DND-41 (cell line): ENCODE data around the gene SPAG7.
"Not testable (repeated sequence)": the region's sequence is repeated elsewhere in the genome, so short reads cannot be mapped to it uniquely, and the experiment has no call there.

ENCODE experiments used
- ATAC-seq: fragments of 200-7000 bp; cut with Tn5 transposase; 3 replicates; pipeline ENCODE4 v1.9.1; 2021; ENCODE audit warnings: low read depth; ENCODE audit not compliant: insufficient read depth
- DNase-seq: peaks from one replicate; pipeline ENCODE4 v3.0.0-alpha.2; 2020
- H2AFZ ChIP-seq: 2 replicates; pipeline ENCODE4 v1.6.0; 2012; ENCODE audit warnings: low read depth, low read length
- H3K27ac ChIP-seq: 2 replicates; pipeline ENCODE4 v1.5.1; 2012; ENCODE audit warnings: low read length, inconsistent platforms
- H3K27me3 ChIP-seq: fragments of 200-600 bp; sonication (generic); 2 replicates; pipeline ENCODE4 v1.6.0; 2012; ENCODE audit warnings: low read length, mild to moderate bottlenecking, inconsistent platforms; ENCODE audit not compliant: insufficient read depth, poor library complexity
- H3K36me3 ChIP-seq: 2 replicates; pipeline ENCODE4 v1.5.1; 2012; ENCODE audit warnings: low read length, inconsistent platforms; ENCODE audit not compliant: insufficient read depth
- H3K4me1 ChIP-seq: 2 replicates; pipeline ENCODE4 v1.5.1; 2012; ENCODE audit warnings: mild to moderate bottlenecking, low read length; ENCODE audit not compliant: insufficient read depth
- H3K4me2 ChIP-seq: 2 replicates; pipeline ENCODE4 v1.6.0; 2012; ENCODE audit warnings: mild to moderate bottlenecking, moderate library complexity, low read length, inconsistent platforms; ENCODE audit not compliant: insufficient read depth
- H3K4me3 ChIP-seq, 2 experiments: fragments of 200-600 bp in 1 of 2; shearing (Covaris generic) in 1 of 2; 2 replicates each; pipeline ENCODE4 v1.5.1; 2012 to 2016; ENCODE audit warnings: inconsistent platforms in 2 of 2, low read length in 2 of 2, mild to moderate bottlenecking in 2 of 2, low read depth in 1 of 2, moderate library complexity in 1 of 2
- H3K79me2 ChIP-seq: 2 replicates; pipeline ENCODE4 v1.6.0; 2012; ENCODE audit warnings: low read length, inconsistent platforms; ENCODE audit not compliant: insufficient read depth
- H3K9ac ChIP-seq: 2 replicates; pipeline ENCODE4 v1.6.0; 2012; ENCODE audit warnings: low read depth, mild to moderate bottlenecking, inconsistent platforms, low read length, moderate library complexity
- H3K9me3 ChIP-seq: 2 replicates; pipeline ENCODE4 v1.5.1; 2012; ENCODE audit warnings: low read length, moderate library complexity, mild to moderate bottlenecking, inconsistent platforms; ENCODE audit not compliant: insufficient read depth, severe bottlenecking
- H4K20me1 ChIP-seq: 2 replicates; pipeline ENCODE4 v1.6.0; 2012; ENCODE audit warnings: low read length; ENCODE audit not compliant: insufficient read depth
- EZH2 ChIP-seq: IDR thresholded peaks from 3 replicates; pipeline ENCODE4 v1.6.1; 2012; ENCODE audit warnings: borderline replicate concordance, low read depth, mild to moderate bottlenecking, moderate library complexity, low read length, inconsistent platforms; ENCODE audit not compliant: severe bottlenecking
- TF ChIP-seq, protein P1 (sequence below): IDR thresholded peaks from 2 replicates; pipeline ENCODE4 v1.5.1; 2012; ENCODE audit warnings: borderline replicate concordance, low read length, moderate library complexity, mild to moderate bottlenecking; ENCODE audit not compliant: poor library complexity, severe bottlenecking; ENCODE audit errors: extremely low read depth

SPAG7 gene

DNA sequence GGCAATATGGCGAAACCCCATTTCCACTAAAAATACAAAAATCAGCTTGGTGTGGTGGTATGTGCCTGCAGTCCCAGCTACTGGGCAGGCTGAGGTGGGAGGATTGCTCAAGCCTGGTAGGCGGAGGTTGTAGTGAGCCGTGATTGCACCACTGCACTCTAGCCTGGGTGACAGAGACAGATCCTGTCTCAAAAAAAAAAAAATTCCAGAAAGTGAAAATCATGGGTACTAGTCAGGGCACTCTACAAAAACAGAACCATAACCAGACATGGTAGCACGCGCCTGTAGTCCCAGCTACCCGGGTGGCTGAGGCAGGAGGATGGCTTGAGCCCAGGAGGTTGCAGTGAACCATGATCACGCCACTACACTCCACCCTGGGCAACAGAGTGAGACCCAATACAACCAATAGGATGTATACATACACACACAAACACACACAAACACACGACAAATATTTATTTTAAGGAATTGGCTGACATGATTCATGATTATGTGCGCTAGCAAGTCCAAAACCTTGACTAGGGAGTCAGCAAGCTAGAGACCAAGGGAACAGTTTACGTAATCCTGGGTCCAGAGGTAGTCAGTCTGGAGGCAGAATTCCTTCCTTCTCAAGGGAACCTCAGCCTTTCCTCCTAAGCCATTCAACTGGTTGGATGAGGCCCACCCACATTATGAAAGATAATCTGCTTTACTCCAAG lies 47.1 kb downstream of the SPAG7 start:
- Histone ChIP-seq H2AFZ (no peak overlapping the region), H3K36me3 (no peaks in the 10 kb centered on the region), H3K4me1 (no peaks in the 10 kb centered on the region), H3K9me3 (no peaks in the 10 kb centered on the region), H4K20me1 (no peaks in the 10 kb centered on the region), H3K9ac (no peak overlapping the region), H3K4me3 (no peak overlapping the region), H3K27ac (no peak overlapping the region), H3K79me2 (no peaks in the 10 kb centered on the region), H3K4me2 (no peak overlapping the region), H3K27me3 (no peaks in the 10 kb centered on the region)
- no peak for TF ChIP-seq EZH2
- TF ChIP-seq, protein P1, sequence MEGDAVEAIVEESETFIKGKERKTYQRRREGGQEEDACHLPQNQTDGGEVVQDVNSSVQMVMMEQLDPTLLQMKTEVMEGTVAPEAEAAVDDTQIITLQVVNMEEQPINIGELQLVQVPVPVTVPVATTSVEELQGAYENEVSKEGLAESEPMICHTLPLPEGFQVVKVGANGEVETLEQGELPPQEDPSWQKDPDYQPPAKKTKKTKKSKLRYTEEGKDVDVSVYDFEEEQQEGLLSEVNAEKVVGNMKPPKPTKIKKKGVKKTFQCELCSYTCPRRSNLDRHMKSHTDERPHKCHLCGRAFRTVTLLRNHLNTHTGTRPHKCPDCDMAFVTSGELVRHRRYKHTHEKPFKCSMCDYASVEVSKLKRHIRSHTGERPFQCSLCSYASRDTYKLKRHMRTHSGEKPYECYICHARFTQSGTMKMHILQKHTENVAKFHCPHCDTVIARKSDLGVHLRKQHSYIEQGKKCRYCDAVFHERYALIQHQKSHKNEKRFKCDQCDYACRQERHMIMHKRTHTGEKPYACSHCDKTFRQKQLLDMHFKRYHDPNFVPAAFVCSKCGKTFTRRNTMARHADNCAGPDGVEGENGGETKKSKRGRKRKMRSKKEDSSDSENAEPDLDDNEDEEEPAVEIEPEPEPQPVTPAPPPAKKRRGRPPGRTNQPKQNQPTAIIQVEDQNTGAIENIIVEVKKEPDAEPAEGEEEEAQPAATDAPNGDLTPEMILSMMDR = no peak
- ATAC-seq (no peak; the same call in 2 of the 3 replicates), DNase-seq (no peak)

DNA sequence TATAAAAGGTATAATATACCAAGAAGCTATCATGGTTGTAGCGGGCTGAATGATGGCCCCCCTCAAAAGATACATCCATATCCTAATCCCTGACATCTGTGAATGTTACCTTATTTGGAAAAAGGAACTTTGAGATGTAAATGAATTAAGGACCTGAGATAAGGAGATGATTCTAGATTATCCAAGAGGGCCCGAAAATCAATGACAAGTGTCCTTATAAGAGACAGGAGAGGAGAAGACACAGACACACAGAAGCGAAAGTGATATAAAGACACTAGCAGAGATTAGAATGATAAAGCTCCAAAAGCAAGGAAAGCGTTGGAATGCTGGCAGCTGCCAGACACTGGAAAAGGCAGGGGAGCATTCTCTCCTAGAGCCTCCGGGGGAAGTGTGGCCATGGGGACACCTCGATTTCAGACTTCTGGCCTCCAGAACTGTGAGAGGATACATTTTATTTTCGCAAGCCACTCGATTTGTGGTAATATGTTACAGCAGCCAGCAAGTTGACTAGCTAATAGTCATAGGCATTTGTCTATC lies 48.0 kb downstream of the SPAG7 start:
- DNase-seq (no peak), ATAC-seq (no peak)
- no peaks in the 10 kb centered on the region for H3K9me3 ChIP-seq
- no peak overlapping the region for H2AFZ ChIP-seq
- no peak for TF ChIP-seq EZH2
- TF ChIP-seq, protein P1 = no peak
- H3K9ac ChIP-seq = no peak overlapping the region
- no peaks in the 10 kb centered on the region for H3K79me2 ChIP-seq
- H3K36me3 ChIP-seq = no peaks in the 10 kb centered on the region
- no peak overlapping the region for H3K4me2 ChIP-seq
- no peak overlapping the region for H3K27ac ChIP-seq
- H3K4me3 ChIP-seq = no peak overlapping the region
- no peaks in the 10 kb centered on the region for H3K4me1 ChIP-seq
- H3K27me3 ChIP-seq = no peaks in the 10 kb centered on the region
- H4K20me1 ChIP-seq = no peaks in the 10 kb centered on the region

DNA sequence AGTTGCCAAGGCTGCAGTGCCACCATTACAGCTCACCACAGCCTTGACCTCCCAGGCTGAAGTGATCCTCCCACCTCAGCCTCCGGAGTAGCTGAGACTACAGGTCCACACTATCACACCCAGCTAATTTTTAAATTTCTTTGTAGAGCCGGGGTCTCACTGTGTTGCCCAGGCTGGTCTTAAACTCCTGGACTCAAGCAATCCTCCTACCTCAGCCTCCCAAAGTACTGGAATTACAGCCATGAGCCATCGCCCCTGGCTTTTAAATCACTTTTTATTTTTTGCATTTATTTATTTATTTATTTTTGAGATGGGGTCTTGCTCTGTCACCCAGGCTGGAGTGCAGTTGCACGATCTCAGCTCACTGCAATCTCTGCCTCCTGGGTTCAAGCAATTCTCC lies 53.1 kb downstream of the SPAG7 start:
- H3K9me3 ChIP-seq, H3K36me3 ChIP-seq, H3K9ac ChIP-seq, H3K4me3 ChIP-seq, H3K27ac ChIP-seq, H3K4me2 ChIP-seq, H3K27me3 ChIP-seq, ATAC-seq, DNase-seq, H2AFZ ChIP-seq, H3K79me2 ChIP-seq, H4K20me1 ChIP-seq, H3K4me1 ChIP-seq: not testable (repeated sequence)

DNA sequence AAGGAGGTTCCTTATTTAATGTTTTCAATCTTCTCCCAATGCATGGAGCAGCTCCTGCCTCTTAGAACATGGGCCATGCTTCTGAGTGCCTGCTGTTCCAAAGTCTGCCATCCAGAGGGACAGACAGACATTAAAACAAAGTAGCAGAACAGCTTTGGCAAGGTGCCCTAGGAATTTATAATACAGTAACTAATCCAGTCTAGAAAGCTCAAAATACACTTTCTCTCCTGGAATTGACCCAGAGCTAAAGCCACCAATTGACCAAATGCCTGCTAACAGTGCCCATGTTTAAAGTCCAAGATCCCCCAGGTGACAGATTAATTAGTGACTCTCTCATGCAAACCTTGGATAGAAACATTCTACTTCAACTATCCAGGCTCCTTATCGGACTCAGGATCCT lies 53.6 kb downstream of the SPAG7 start:
- Histone ChIP-seq H3K36me3 (no peaks in the 10 kb centered on the region), H2AFZ (no peak overlapping the region), H3K4me3 (no peak overlapping the region), H3K79me2 (no peaks in the 10 kb centered on the region), H3K4me1 (no peaks in the 10 kb centered on the region), H3K9ac (no peak overlapping the region), H3K27me3 (no peaks in the 10 kb centered on the region), H3K4me2 (no peak overlapping the region), H3K9me3 (no peaks in the 10 kb centered on the region), H3K27ac (no peak overlapping the region), H4K20me1 (no peaks in the 10 kb centered on the region)
- DNase-seq = no peak
- ATAC-seq = no peak
- TF ChIP-seq, protein P1 = no peak
- TF ChIP-seq EZH2 = no peak
